Measurements from ENCODE around the gene DYDC1.
"Not testable (repeated sequence)": the region's sequence is repeated elsewhere in the genome, so short reads cannot be mapped to it uniquely, and the experiment has no call there.

The DYDC1 gene

DNA sequence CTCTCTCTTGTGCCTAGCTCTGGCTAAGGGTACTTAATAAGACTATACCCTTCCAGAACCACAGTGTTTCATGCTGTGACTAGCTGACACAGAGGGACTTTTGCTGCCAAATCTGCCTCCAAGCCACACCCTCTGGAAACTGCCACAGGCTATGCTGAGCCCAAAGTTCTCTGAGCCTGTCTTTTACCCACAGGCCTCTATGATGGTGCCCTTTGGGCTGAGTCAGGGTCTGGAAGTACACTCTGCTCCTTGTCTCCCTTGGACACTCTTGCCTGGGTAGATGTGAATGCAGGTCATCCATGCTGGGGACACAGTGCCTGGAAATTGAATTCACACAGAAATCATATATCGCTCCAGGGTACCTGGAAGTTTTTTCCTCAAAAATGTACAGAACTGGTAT lies 22.6 kb downstream of the DYDC1 start:
- DNase-seq, result no peak

DNA sequence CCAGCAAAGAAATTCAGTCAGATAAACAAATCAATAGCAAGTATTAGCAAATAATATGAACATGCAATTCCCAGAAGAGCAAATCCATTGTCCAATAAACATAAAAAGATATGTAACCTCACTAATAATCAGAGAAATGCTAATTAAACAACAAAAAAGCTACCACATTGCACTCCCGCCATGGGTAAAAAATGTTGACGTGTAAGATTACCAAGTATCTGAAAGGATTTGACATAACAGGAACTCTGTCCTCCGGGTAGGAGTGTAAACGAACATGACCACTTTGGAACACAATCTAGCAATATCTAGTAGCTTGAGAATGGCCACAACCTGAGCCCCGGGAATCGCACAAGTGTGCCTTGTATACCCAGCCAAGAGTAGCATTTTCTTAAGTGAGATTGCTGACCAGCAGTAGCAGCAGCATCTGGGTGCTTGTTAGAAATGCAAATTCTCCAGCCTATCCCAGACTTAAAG lies 31.6 kb downstream of the DYDC1 start:
- DNase-seq, result no peak

DNA sequence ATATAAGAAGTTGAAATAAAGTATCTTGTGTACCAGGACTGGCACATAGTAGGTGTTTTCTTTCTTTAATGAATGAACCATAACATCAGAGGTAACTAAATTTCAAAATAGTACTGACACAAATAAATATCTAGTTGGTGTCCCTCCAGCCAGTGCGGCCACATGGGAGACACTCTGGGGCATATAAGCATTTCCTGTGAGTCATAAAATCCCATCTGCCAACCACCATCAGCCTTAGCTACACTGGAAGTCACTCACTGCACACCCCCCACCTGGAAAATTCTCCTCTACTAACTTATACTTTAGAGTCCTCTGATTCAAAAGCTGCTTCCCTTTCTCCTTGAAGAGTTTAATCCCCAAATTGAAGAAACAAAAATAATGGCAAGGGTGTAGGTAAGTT lies 32.5 kb downstream of the DYDC1 start:
- no peak for DNase-seq

DNA sequence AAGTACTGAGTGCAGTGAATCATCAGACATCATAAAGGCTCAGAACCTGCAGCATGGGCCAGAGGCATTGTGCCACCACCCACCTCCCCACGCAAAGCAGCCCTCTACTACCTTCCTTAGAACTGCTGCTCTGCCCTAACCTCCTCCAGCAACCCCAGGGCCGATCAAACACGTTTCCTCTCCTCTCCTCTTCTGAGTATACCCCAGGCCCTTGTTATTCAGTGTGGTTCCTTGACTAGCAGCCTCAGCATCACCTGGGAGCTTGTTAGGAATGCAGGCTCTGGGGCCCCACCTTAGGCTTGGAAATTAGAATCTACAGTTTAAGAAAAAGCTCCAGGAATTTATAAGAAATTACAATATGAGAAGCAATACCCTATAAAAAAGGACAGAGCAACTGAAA lies 33.2 kb downstream of the DYDC1 start:
- no peak for DNase-seq

DNA sequence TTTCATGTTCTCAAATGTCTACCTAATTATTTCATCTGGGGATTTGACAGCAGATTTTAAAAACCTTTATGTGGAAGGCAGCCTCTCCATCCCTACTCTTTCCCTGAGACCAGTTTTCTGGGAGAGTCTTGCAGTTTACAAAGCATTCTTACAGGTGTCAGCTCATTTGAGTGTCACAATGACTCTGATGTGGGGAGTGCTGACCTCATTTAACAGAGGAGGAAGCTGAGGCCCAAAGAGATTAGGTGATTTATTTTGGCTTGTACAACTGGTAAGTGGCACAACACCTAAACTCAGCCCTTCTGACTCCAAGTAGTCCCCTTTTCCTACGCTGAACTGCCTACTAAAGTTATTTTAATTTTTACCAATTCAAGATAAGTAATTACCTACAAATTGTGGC lies 33.8 kb downstream of the DYDC1 start:
- DNase-seq, result no peak

DNA sequence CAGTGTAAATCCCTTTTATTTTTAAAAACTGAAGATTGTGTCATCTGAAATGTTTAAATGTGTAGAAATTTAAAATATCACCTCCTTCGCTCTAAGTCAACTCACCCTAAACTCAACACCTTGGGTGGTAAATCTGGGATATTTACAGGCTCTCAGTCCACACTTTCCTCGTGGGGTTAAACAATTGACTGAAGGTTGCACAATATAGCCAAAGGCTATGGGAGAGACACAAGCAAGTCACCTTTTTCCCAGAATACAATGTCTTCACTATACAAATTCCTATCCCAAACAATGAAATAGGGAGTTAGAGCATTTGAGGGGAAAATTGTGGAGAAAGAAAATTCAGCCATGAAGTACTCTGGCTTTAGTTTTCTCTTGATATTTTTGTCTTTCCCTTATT lies 34.4 kb downstream of the DYDC1 start:
- DNase-seq, result no peak

DNA sequence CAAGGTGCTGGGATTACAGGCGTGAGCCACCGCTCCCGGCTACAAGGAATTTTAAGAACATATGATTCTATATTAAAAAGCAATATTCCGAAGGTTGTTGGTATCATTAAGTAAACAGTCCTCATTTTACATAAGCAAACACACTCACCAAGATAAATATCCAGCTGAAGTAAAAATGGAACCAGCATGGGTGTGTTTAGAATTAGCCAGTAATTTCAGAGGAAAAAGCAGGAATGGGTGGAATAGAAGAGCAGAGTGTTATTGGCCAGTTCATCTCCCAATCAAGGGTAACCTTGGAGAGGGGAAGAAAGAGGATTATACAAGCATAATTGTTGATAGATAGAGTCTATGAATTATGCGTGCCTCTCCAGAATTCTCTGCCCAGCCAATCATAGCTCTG lies 35.4 kb downstream of the DYDC1 start:
- DNase-seq, result no peak

DNA sequence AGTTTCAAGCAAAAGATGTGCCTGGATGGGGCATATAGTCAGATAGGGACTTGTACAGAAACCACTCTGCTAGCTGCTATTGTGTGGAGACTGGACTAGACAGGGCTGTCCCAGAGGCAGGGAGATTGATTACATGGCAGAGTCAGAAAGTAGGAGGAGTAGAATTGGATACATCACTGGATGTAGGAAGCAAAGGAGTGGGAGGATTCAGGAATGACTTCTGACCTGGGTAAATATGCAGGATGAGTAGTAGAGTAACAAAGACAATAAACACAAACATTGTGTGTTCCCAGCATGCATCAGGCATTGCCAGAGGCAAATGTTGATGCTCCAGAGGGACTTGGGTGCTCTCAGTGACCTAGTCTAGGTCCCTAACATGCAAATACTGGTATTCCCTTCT lies 36.2 kb downstream of the DYDC1 start:
- no peak for DNase-seq

DNA sequence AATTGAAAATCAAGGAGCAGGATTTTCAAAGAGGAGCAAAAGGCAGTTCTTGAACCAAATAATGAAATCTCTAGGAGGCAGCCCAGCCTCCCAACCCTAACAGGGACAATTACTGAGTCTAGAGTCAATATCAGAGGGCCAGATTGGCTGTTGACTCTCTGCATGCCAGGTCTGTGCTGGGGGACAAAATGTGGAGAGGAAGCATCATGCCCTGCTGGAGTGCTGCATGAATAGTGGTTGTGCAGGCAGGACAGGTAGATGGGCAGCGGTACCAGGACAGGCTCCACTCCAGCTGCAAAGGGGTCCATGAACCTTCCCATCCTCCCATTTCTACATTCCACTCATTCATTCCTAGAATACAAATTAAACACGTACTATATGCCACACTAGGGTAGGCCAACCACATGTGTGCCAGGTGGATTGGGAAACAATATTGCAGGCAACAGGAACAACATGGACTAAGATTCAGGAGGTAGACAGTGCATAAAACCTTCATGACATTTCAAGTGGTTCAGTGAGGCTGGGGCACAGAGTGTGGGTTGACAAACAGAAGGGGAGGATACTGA lies 36.7 kb downstream of the DYDC1 start:
- no peak for DNase-seq

DNA sequence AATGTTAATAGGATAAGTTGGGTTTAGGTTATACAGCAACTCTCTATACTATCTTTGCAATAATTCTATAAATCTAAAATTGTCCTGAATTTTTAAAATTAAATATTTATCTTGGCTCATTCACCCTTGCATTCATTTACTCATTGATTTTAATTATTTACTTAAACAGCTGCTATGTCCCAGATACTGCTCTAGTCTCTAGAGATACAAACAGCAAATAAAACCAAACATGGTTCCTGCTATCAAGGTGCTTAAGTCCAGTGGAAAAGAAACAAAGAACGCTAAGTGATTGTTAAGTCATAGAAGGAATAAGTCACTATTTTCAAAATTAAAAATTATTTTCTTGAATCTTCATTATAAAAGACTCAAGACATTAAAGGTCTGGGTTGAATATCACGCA lies 37.2 kb downstream of the DYDC1 start:
- DNase-seq, result no peak

DNA sequence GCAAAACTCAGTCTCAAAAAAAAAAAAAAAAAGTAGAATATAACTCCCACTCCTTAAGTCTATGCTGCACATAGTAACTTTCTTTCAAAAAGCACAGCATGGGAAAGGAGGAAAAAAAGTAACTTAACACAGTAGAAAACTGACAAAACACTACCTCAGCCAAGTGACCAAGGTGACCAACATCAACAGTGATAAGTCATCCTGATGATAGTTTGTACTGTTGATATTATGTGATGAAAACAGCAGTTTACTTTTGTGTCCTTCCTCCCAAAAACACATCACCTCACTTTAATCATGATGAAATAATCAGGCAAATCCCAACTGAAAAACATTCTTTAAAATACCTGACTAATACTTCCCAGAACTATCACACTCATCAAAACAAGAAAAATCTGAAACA lies 37.8 kb downstream of the DYDC1 start:
- no peak for DNase-seq

DNA sequence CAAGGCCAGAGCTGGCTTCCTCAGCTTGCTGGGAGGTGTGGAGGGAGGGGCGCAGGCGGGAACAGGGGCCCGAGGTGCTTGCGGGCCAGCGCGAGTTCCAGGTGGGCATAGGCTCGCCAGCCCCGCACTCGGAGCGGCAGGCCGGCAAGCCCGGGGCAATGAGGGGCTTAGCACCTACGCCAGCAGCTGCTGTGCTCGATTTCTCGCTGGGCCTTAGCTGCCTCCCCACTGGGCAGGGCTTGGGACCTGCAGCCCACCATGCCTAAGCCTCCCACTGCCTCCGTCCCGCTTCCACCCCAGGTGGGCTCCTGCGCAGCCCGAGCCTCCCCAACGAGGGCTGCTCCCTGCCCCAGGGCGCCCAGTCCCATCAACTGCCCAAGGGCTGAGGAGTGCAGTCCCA lies 41.2 kb downstream of the DYDC1 start:
- no peak for DNase-seq

DNA sequence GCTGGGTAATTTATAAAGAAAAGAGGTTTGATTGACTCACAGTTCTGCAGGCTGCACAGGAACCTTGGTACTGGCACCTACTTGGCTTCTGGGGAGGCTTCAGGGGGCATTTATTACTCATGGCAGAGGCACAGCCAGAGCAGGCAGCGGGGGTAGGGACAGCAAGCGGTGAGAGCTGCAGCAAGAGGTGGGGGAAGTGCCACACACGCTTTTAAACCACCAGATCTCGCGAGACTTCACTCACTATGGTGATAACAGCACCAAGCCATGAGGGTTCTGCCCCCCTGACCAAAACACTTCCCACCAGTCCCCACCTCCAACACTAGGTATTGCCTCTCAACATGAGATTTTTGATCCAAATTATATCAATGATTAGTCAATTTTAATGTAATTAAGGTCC lies 43.0 kb downstream of the DYDC1 start:
- DNase-seq, result no peak

DNA sequence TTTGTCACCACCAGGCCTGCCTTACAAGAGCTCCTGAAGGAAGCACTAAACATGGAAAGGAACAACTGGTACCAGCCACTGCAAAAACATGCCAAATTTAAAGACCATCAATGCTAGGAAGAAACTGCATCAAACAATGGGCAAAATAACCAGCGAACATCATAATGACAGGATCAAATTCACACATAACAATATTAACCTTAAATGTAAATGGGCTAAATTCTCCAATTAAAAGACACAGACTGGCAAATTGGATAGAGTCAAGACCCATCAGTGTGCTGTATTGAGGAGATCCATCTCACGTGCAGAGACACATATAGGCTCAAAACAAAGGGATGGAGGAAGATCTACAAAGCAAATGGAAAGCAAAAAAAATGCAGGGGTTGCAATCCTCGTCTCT lies 50.6 kb downstream of the DYDC1 start:
- not testable (repeated sequence) for DNase-seq

DNA sequence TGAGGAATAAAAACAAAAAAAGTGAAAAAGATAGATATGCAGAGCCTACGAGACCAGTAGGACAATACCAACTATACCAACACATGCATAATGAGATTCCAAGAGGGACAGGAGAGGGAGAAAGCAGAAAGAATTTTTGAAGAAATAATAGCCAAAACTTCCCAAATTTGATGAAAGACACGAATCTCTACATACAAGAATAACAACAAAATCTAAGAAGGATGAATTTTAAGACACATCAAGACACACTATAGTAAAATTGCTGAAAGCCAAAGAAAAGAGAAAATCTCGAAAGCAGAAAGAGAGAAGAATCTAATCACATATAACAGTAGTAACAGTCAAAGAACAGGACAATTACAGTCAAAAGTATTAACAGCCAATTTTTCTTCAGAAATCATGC lies 59.6 kb downstream of the DYDC1 start:
- DNase-seq, result no peak

DNA sequence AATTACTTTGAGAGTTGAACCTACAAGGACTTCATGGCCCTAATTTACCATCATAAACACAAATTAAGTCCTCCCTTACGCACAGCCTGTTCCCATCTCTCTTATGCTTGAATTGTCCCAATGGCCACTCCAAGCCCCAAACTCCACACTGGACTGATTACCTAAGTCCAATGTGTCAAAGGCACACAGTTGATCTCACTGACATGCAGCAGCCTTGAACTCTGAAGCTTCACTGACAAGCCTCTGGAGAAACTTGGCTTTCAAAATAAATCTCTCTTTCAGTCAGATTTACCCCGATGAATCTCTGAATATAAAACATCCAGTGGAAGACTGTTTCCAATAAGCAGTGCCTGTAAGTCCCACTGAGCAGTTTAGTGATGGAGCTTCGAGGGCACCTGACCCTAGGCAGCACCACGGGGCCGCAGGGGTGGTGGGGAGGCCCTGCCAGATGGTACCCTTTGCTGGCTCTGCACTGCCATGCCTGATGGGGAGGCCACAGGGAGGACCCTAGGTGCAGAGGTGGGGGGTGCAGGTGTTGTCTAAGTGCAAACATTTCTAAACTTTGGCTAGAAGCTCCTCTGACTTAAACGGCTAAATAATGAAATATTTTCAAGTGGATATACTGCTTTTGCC lies 63.8 kb downstream of the DYDC1 start:
- no peak for DNase-seq

DNA sequence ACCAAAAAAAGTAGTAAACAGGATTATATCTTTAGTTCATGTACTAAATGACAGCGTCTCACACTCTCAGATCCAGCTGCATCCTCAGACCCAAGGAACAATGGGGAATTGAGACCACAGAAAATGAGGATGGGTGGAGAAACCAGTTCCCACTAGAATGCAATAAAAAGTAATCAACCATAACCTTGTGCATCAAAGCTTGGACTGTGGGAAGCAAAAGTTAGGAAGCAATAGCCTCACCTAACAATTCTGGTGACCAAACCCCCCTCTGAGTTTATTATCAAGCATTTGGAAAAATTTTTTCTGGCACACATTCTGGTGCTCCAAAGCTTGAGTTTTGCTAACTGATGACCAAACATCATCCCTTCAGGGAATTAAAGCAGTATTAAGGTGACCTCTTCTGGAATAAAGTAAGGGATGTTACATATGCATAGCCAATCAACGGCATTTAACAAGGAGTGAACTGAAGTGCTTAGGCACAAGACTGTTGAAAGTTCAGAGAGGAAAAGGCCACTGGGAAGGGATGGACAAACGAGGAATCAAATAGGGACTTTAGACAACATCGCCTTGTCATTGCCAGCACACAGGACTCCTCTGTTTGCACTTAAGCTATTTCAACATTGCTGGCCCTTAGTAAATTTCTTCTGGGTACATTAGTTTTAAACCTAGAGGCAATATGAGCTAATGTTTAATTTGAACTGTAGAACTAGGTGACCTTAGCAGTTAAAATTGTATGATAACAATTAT lies 65.9 kb downstream of the DYDC1 start:
- DNase-seq, result no peak

DNA sequence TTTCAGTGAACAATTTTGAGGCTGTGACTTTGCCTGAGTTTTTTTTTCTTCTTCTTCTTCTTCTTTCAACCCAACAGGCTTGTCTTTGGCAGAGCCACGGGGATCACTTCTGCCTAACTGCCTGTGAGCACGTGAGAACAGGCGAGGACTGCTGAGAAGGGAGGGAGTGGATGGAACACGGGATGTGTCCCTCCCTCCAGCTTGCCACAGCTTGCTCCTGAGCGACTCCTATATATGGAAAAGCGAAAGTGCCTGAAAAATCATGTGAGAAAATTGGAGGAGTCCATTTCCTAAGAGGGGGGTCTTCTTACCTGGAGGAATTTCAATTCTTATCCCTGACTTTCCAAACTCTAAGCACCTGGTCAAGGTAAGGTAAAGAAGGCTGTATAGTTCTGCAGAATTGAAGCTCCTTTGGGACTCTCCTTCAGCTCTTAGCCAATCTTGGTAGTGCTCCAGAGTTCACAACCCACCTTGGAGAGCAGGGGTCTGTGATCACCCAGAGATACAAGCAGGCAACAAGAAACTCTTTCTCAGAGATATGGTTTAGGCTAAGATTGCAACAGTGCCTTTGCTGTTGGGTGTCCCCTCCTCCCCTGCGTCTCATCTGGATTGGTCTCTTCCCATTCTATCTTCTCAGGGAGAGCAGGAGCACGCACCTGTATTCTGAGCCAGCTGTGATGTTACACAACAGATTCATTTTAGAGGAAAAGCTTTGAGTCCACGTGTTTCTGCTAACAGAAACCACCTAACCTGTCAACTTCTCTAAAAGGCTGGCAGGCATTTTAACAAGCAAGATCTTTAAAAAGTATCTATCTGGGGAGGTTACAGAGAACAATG lies 66.9 kb downstream of the DYDC1 start, which contains the start of gene MAT1A:
TSS of gene MAT1A (minus strand) at position 208 of the 837 bp plus-strand sequence. CDS start 235 bp downstream, outside the sequence.
- DNase-seq, result no peak

DNA sequence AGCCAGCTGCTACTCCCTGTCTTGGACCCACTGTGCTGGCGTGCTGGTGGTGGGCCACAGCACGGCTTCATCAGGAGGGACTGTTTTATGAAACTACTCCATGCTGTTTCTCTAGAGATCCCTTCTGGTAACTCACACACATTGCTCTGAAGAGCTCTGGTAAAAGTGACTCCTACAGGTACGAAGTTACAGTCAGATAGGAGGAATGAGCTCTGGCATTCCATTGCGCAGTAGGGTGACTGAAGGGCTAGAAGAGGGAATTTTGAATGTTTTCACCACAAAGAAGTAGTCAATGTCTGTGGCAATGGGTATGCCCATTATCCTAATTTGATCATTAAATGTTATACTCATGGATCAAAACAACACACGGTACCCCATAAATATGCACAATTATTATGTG lies 67.7 kb downstream of the DYDC1 start:
- no peak for DNase-seq
